PFSK-1 (cell line): ENCODE measurements around the gene ECHS1.

Source experiments
- POLR2AphosphoS5 ChIP-seq: IDR thresholded peaks from 2 replicates; pipeline ENCODE4 v1.6.1; 2012; ENCODE audit warnings: low read depth, mild to moderate bottlenecking, control low read depth, low read length, moderate library complexity
- SIN3A ChIP-seq: IDR thresholded peaks from 2 replicates; pipeline ENCODE4 v1.6.1; 2012; ENCODE audit warnings: mild to moderate bottlenecking, low read length, moderate library complexity, borderline replicate concordance; ENCODE audit not compliant: insufficient read depth

GRCh38 chr10:133339708-133340380 is 33.3 kb downstream of the ECHS1 start:
- TF ChIP-seq POLR2AphosphoS5 (no peak), SIN3A (no peak)
